ENCODE data around the gene CFAP251.

DNA sequence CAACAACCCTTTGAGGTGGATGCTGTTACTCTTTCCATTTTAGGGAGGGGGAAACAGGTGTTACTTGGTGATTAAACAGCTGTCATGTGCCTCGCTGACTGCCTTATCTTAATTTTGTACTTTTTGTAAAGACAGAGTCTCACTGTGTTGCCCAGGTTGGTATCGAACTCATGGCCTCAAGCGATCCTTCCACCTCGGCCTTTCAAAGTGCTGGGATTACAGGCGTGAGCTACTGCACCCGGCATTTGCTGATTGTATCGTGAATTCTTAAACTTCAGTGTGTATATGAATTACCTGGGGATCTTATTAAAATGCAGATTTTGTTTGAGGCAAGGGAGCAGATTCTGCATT lies 29.1 kb upstream of the CFAP251 start:
- TF ChIP-seq, protein P1, sequence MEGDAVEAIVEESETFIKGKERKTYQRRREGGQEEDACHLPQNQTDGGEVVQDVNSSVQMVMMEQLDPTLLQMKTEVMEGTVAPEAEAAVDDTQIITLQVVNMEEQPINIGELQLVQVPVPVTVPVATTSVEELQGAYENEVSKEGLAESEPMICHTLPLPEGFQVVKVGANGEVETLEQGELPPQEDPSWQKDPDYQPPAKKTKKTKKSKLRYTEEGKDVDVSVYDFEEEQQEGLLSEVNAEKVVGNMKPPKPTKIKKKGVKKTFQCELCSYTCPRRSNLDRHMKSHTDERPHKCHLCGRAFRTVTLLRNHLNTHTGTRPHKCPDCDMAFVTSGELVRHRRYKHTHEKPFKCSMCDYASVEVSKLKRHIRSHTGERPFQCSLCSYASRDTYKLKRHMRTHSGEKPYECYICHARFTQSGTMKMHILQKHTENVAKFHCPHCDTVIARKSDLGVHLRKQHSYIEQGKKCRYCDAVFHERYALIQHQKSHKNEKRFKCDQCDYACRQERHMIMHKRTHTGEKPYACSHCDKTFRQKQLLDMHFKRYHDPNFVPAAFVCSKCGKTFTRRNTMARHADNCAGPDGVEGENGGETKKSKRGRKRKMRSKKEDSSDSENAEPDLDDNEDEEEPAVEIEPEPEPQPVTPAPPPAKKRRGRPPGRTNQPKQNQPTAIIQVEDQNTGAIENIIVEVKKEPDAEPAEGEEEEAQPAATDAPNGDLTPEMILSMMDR (IDR thresholded peaks at IDR 0.05 in 4 of 5, conservative IDR thresholded peaks at IDR 0.05 in 1 of 5) = no peak
- TF ChIP-seq POLR2A (IDR thresholded peaks at IDR 0.05) = no peak

All from gastrocnemius medialis (tissue), 4 donors.